NT2/D1 (cell line): Measurements from ENCODE around the gene SHANK3.

Experiments
- DNase-seq: peaks from one replicate; pipeline ENCODE4 v3.0.0-alpha.2; 2011; ENCODE audit warnings: low read depth, low spot score
- H3K27me3 ChIP-seq: 2 replicates; pipeline ENCODE4 v1.6.0; 2011; ENCODE audit warnings: mild to moderate bottlenecking; ENCODE audit not compliant: insufficient read length, insufficient read depth
- H3K36me3 ChIP-seq: 2 replicates; pipeline ENCODE4 v1.6.1; 2011; ENCODE audit warnings: mild to moderate bottlenecking, low read length, mixed read lengths; ENCODE audit not compliant: insufficient read depth, insufficient read length
- H3K4me1 ChIP-seq: 2 replicates; pipeline ENCODE4 v1.5.1; 2011; ENCODE audit not compliant: insufficient read depth, insufficient read length
- H3K4me3 ChIP-seq: 2 replicates; pipeline ENCODE4 v1.5.1; 2011; ENCODE audit warnings: low read depth; ENCODE audit not compliant: insufficient read length
- H3K9ac ChIP-seq: 2 replicates; pipeline ENCODE4 v1.6.0; 2011; ENCODE audit warnings: low read depth; ENCODE audit not compliant: insufficient read length
- H3K9me3 ChIP-seq: 2 replicates; pipeline ENCODE4 v1.5.1; 2011; ENCODE audit warnings: mild to moderate bottlenecking, low read length; ENCODE audit not compliant: insufficient read depth
- SUZ12 ChIP-seq: IDR thresholded peaks from 2 replicates; pipeline ENCODE4 v1.6.1; 2011; ENCODE audit not compliant: insufficient read length, insufficient read depth; ENCODE audit errors: extremely low read depth
- YY1 ChIP-seq: IDR thresholded peaks from 2 replicates; pipeline ENCODE4 v1.6.1; 2011; ENCODE audit not compliant: insufficient read length, insufficient read depth
- ZNF274 ChIP-seq: IDR thresholded peaks from 2 replicates; pipeline ENCODE4 v1.6.1; 2011; ENCODE audit warnings: mild to moderate bottlenecking, low read depth, low read length

Gene SHANK3

GRCh38 chr22:50711446-50712340 is 39.1 kb downstream of the SHANK3 start:
- Histone ChIP-seq H3K4me3 (no peak overlapping the region), H3K9me3 (no peaks in the 10 kb centered on the region), H3K9ac (no peak overlapping the region), H3K4me1 (peaks cover 2% of the 10 kb centered on the region), H3K27me3 (no peaks in the 10 kb centered on the region), H3K36me3 (peaks cover 26% of the 10 kb centered on the region)
- DNase-seq = no peak
- TF ChIP-seq ZNF274 = no peak
- no peak for TF ChIP-seq YY1

DNA sequence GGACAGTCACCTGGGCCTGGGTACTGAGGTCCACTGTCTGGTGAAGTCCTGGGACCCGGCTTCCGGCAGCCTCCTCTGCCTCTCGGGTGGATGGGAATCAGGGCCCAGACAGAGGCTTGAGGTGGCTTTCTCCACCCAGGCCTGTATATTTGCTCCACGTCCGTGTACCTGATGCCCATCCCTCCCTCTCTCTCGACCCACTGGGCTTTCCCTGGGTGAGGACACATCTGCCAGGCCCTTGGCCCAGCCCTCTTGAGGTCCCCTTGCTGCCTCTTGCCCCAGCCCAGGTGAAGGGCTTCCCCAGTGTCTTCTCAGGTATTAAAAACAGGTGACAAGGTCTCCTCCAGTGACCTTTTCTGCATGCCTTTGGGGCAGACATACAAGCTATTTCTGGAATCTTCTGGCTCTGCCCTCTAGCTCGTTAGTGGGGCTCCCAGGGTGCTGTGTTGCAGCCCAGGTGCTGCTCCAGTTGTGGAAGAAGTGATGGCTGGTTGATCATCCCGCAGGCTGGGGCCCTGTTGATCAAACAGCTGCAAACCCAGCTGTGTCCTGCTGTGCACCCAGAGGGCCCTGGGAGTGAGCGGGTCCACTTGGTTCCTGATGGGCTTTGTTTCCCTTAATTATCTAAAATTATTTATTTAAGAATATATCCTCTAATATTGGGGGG is 39.9 kb downstream of the SHANK3 start:
- Histone ChIP-seq H3K36me3 (peaks cover 28% of the 10 kb centered on the region), H3K9me3 (no peaks in the 10 kb centered on the region), H3K27me3 (no peaks in the 10 kb centered on the region), H3K4me3 (no peak overlapping the region), H3K9ac (no peak overlapping the region), H3K4me1 (peaks cover 2% of the 10 kb centered on the region)
- TF ChIP-seq YY1 = no peak
- no peak for TF ChIP-seq ZNF274
- TF ChIP-seq SUZ12 = no peak
- DNase-seq = no peak

- H3K9me3 ChIP-seq = no peaks in the 10 kb centered on the region
- H3K9ac ChIP-seq = no peak overlapping the region
- no peaks in the 10 kb centered on the region for H3K27me3 ChIP-seq
- TF ChIP-seq YY1 = no peak
- no peak for TF ChIP-seq SUZ12
- no peak for TF ChIP-seq ZNF274
- H3K4me1 ChIP-seq = peaks cover 2% of the 10 kb centered on the region
- peaks cover 32% of the 10 kb centered on the region for H3K36me3 ChIP-seq
- no peak overlapping the region for H3K4me3 ChIP-seq
- DNase-seq = no peak
Observed at GRCh38 chr22:50713008-50713385, 40.4 kb downstream of the SHANK3 start.

DNA sequence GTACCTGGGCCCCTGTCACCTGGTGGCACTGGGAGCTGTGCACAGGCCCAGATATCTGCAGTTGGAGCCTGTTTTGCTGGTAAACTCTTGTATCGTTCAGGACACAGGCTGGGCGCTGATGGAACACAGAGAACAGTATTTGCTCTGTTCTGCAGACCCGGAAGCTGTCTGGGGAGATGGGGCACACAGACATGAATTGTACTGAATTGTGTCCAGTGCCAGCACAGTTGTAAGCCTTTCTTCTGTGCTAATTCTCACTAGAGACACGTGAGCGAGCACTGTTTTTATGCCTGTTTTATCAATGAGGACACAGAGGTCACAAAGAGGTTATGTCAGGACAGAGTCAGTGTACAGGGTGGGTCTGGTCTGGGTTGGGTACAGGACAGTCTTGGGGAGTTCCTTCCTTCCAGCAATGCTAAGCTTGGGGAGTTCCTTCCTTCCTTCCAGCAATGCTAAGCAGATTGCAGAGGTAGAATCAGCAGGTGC is 41.0 kb downstream of the SHANK3 start:
- Histone ChIP-seq H3K9me3 (no peaks in the 10 kb centered on the region), H3K9ac (no peak overlapping the region), H3K4me1 (peaks cover 2% of the 10 kb centered on the region), H3K4me3 (no peak overlapping the region), H3K36me3 (peaks cover 32% of the 10 kb centered on the region), H3K27me3 (no peaks in the 10 kb centered on the region)
- no peak for DNase-seq
- no peak for TF ChIP-seq SUZ12
- no peak for TF ChIP-seq ZNF274
- no peak for TF ChIP-seq YY1

- DNase-seq = no peak
- Histone ChIP-seq H3K4me1 (peaks cover 2% of the 10 kb centered on the region), H3K27me3 (peaks cover 5% of the 10 kb centered on the region), H3K9me3 (no peaks in the 10 kb centered on the region), H3K9ac (no peak overlapping the region), H3K36me3 (peaks cover 29% of the 10 kb centered on the region), H3K4me3 (no peak overlapping the region)
- TF ChIP-seq ZNF274 (no peak), YY1 (no peak), SUZ12 (no peak)
Observed at GRCh38 chr22:50714150-50714549, 41.5 kb downstream of the SHANK3 start.

- TF ChIP-seq ZNF274 = no peak
- TF ChIP-seq YY1 = no peak
- TF ChIP-seq SUZ12 = no peak
- Histone ChIP-seq H3K9ac (no peak overlapping the region), H3K4me3 (no peak overlapping the region), H3K36me3 (peaks cover 23% of the 10 kb centered on the region), H3K4me1 (peaks cover 2% of the 10 kb centered on the region), H3K9me3 (no peaks in the 10 kb centered on the region), H3K27me3 (peaks cover 10% of the 10 kb centered on the region)
- DNase-seq = no peak
Observed at GRCh38 chr22:50714631-50715179, 42.1 kb downstream of the SHANK3 start.

- H3K4me3 ChIP-seq = no peak overlapping the region
- no peak overlapping the region for H3K9ac ChIP-seq
- no peaks in the 10 kb centered on the region for H3K9me3 ChIP-seq
- peaks cover 2% of the 10 kb centered on the region for H3K4me1 ChIP-seq
- peaks cover 20% of the 10 kb centered on the region for H3K36me3 ChIP-seq
- H3K27me3 ChIP-seq = peaks cover 16% of the 10 kb centered on the region
- TF ChIP-seq SUZ12 (no peak), YY1 (no peak), ZNF274 (no peak)
- no peak for DNase-seq
Observed at GRCh38 chr22:50715250-50715649, 42.6 kb downstream of the SHANK3 start.
